ENCODE data around the gene MCRS1. TPM values are rescaled to one million over a fixed set of nuclear protein-coding genes. Genes with fewer than 3 reads are reported as not detected.
A peak's percentile ranks its signal among the peaks of the same experiment; 100 is the strongest.

Gene MCRS1
- total RNA-seq, 2 experiments from 2014 or later = 57.1 to 61.1 TPM

GRCh38 chr12:49550693-49551252 lies 17.2 kb downstream of the MCRS1 start:
- Mint-ChIP-seq H3K4me1 (ENCODE audit: low read depth) (peaks cover 18% of the 10 kb centered on the region), H3K27ac (no peak overlapping the region), H3K27me3 (no peaks in the 10 kb centered on the region), H3K9me3 (no peaks in the 10 kb centered on the region), H3K36me3 (ENCODE audit: low read depth) (peaks cover 10% of the 10 kb centered on the region), H3K4me3 (peak overlapping the region; percentile 78)
- no peak for TF ChIP-seq CTCF (IDR thresholded peaks at IDR 0.05)
- intact Hi-C loops (cut with micrococcal nuclease) = no loop called here
- no peak for ATAC-seq
- POLR2A ChIA-PET = interaction anchor here (1.0 to 3.0 kb wide), 5 partner anchors 10 to 184 kb away, joined by 3 to 17 read pairs (median 7); partner anchors contain the start of genes KCNH3 and SPATS2
- CTCF ChIA-PET = interaction anchor here (0.8 to 4.8 kb wide), 8 partner anchors 13 to 209 kb away, joined by 3 to 42 read pairs (median 4); partner anchors contain the start of genes DNAJC22 and PRPF40B
- DNase-seq = no peak

GRCh38 chr12:49549735-49550692 lies 17.9 kb downstream of the MCRS1 start:
- Mint-ChIP-seq H3K36me3 (ENCODE audit: low read depth) (peaks cover 10% of the 10 kb centered on the region), H3K27ac (no peak overlapping the region), H3K4me3 (peak overlapping the region; percentile 78), H3K27me3 (no peaks in the 10 kb centered on the region), H3K9me3 (no peaks in the 10 kb centered on the region), H3K4me1 (ENCODE audit: low read depth) (peaks cover 19% of the 10 kb centered on the region)
- POLR2A ChIA-PET = interaction anchor here (0.9 to 3.0 kb wide), 6 partner anchors 10 to 184 kb away, joined by 3 to 17 read pairs (median 6); partner anchors contain the start of genes KCNH3 and SPATS2
- intact Hi-C loops (cut with micrococcal nuclease) = no loop called here
- no peak for DNase-seq
- no peak for ATAC-seq
- no peak for TF ChIP-seq CTCF (IDR thresholded peaks at IDR 0.05)
- CTCF ChIA-PET = interaction anchor here (0.7 to 4.8 kb wide), 9 partner anchors 14 to 208 kb away, joined by 3 to 42 read pairs (median 4); partner anchors contain the start of genes DNAJC22 and PRPF40B

- ATAC-seq = peak; percentile 53
- H3K4me3 Mint-ChIP-seq = peak overlapping the region; percentile 78
- intact Hi-C loops (cut with micrococcal nuclease) = no loop called here
- peaks cover 24% of the 10 kb centered on the region for H3K4me1 Mint-ChIP-seq (ENCODE audit: low read depth)
- ChIA-PET CTCF (interaction anchor here (0.8 to 2.1 kb wide), 3 partner anchors 9 to 202 kb away, joined by 3 to 6 read pairs (median 3); partner anchors contain the start of gene DNAJC22), POLR2A (interaction anchor here (0.9 to 3.0 kb wide), 4 partner anchors 11 to 183 kb away, joined by 3 to 17 read pairs (median 10); partner anchors contain the start of gene SPATS2)
- peak; percentile 54 for DNase-seq
- TF ChIP-seq CTCF (IDR thresholded peaks at IDR 0.05) = peak; percentile 57
- H3K27me3 Mint-ChIP-seq = no peaks in the 10 kb centered on the region
- H3K36me3 Mint-ChIP-seq (ENCODE audit: low read depth) = peaks cover 10% of the 10 kb centered on the region
- H3K27ac Mint-ChIP-seq = peak overlapping the region; percentile 84
- H3K9me3 Mint-ChIP-seq = no peaks in the 10 kb centered on the region
Measured at GRCh38 chr12:49548822-49549648, 18.9 kb downstream of the MCRS1 start.

- Mint-ChIP-seq H3K36me3 (ENCODE audit: low read depth) (peaks cover 10% of the 10 kb centered on the region), H3K4me3 (peak overlapping the region; percentile 78), H3K4me1 (ENCODE audit: low read depth) (peaks cover 24% of the 10 kb centered on the region), H3K27ac (peak overlapping the region; percentile 64), H3K9me3 (no peaks in the 10 kb centered on the region), H3K27me3 (no peaks in the 10 kb centered on the region)
- DNase-seq = no peak
- intact Hi-C loops (cut with micrococcal nuclease) = no loop called here
- ChIA-PET CTCF (interaction anchor here (0.8 to 1.3 kb wide), 2 partner anchors 9 to 12 kb away, joined by 3 read pairs; no protein-coding TSS in a partner anchor), POLR2A (interaction anchor here (0.9 to 3.0 kb wide), 2 partner anchors 19 to 182 kb away, joined by 5 to 14 read pairs; partner anchors contain the start of gene SPATS2)
- no peak for TF ChIP-seq CTCF (IDR thresholded peaks at IDR 0.05)
- ATAC-seq = peak; percentile 34
Measured at GRCh38 chr12:49548481-49548821, 19.5 kb downstream of the MCRS1 start.

All from activated CD8-positive, alpha-beta T cell treated with anti-CD3 and anti-CD28 coated beads for 36 hours (primary cell).